Prostate gland (tissue), 2 donors: ENCODE measurements around the gene BCL3. TPM values are rescaled to one million over a fixed set of nuclear protein-coding genes. Genes with fewer than 3 reads are reported as not detected.

Experiments
- DNase-seq: peaks from one replicate; pipeline ENCODE4 v3.0.0-alpha.2; 2019; ENCODE audit warnings: low spot score
- H3K27ac ChIP-seq, 2 donors: fragments of 200-600 bp; sonication (generic); 2 replicates each; pipeline ENCODE4 v1.5.1; 2017 to 2019
- H3K27me3 ChIP-seq: fragments of 200-600 bp; sonication (generic); replicated peaks from 2 replicates; pipeline ENCODE4 v1.5.1; 2019; ENCODE audit not compliant: insufficient read depth
- H3K36me3 ChIP-seq, 2 donors: fragments of 200-600 bp; sonication (generic); 1 replicate in 1 of 2; 2 replicates in 1 of 2; pipeline versions ENCODE4 v1.5.1 to v1.8.1; 2017 to 2019
- H3K4me1 ChIP-seq: fragments of 200-600 bp; sonication (generic); replicated peaks from 2 replicates; pipeline ENCODE4 v1.5.1; 2019
- H3K4me3 ChIP-seq, 2 donors: fragments of 200-600 bp; sonication (generic); 2 replicates each; pipeline ENCODE4 v1.5.1; 2017 to 2019
- H3K9me3 ChIP-seq: fragments of 200-600 bp; sonication (generic); 2 replicates; pipeline ENCODE4 v1.5.1; 2017
- CTCF ChIP-seq, 4 experiments: fragments of 200-600 bp in 2 of 4; fragments of 450-650 bp in 2 of 4; sonication (generic) in 2 of 4; IDR thresholded peaks; 1 replicate in 3 of 4; 2 replicates in 1 of 4; pipeline ENCODE4 v1.5.1; 2016 to 2019; ENCODE audit warnings: antibody characterized with exemption in 4 of 4, mild to moderate bottlenecking in 2 of 4, moderate library complexity in 2 of 4
- POLR2A ChIP-seq: fragments of 450-650 bp; IDR thresholded peaks from one replicate; pipeline ENCODE4 v1.6.1; 2016; ENCODE audit warnings: antibody characterized with exemption, mild to moderate bottlenecking
- POLR2AphosphoS5 ChIP-seq: sonication (generic); formaldehyde crosslinking; IDR thresholded peaks from one replicate; pipeline ENCODE4 v1.6.1; 2017; ENCODE audit warnings: antibody characterized with exemption
- WGBS: methylation state at CpG from one replicate; pipeline ENCODE4 v1.1.5; 2018; 5-methylcytosine and 5-hydroxymethylcytosine counted together
- intact Hi-C: fragments of 100-400 bp; cut with DNase I; formaldehyde crosslinking; loops from one replicate; pipeline ENCODE4 v1.14.2; 2022
- total RNA-seq, 2 donors: library from RNA; depleted of rRNA; stranded (reverse); fragments of >200 nt; gene quantifications; one replicate each; pipeline ENCODE4 v1.1.0, GENCODE V29; 2016

BCL3 gene
- total RNA-seq, 2 donors from 2014 or later, result 22.6 to 44.0 TPM

GRCh38 chr19:44741258-44741731, 7.2 kb upstream of the BCL3 start:
- intact Hi-C loops, result no loop called here
- H3K27me3 ChIP-seq, result no peaks in the 10 kb centered on the region
- TF ChIP-seq POLR2AphosphoS5 (no peak), CTCF (IDR thresholded peaks at IDR 0.05) (no peak), POLR2A (no peak)
- peak overlapping the region; percentile 88 to 92 for H3K27ac ChIP-seq
- no peaks in the 10 kb centered on the region for H3K36me3 ChIP-seq
- no peaks in the 10 kb centered on the region for H3K9me3 ChIP-seq
- no peak overlapping the region for H3K4me3 ChIP-seq
- peak; percentile 63 for DNase-seq
- H3K4me1 ChIP-seq, result peaks cover 16% of the 10 kb centered on the region
- whole genome bisulfite sequencing, result 35% methylated on average over 6 of the region's 6 CpGs

- Histone ChIP-seq H3K27ac (peak overlapping the region; percentile 88 to 92), H3K36me3 (no peaks in the 10 kb centered on the region), H3K4me3 (no peak overlapping the region), H3K4me1 (peaks cover 16% of the 10 kb centered on the region), H3K27me3 (no peaks in the 10 kb centered on the region), H3K9me3 (no peaks in the 10 kb centered on the region)
- peak; percentile 99 for DNase-seq
- intact Hi-C loops, result no loop called here
- under 1% methylated on average over 13 of the region's 13 CpGs for WGBS
- TF ChIP-seq POLR2AphosphoS5, result peak; percentile 100
- no peak for TF ChIP-seq CTCF (IDR thresholded peaks at IDR 0.05)
- TF ChIP-seq POLR2A, result peak; percentile 61
Observed at GRCh38 chr19:44741841-44742329, 6.6 kb upstream of the BCL3 start.

GRCh38 chr19:44742330-44743061, 6.0 kb upstream of the BCL3 start:
- Histone ChIP-seq H3K27me3 (no peaks in the 10 kb centered on the region), H3K9me3 (no peaks in the 10 kb centered on the region), H3K4me1 (peaks cover 16% of the 10 kb centered on the region), H3K27ac (peak overlapping the region; percentile 88 to 92), H3K36me3 (no peaks in the 10 kb centered on the region), H3K4me3 (no peak overlapping the region)
- 63% methylated on average over 20 of the region's 20 CpGs for WGBS
- intact Hi-C loops, result no loop called here
- TF ChIP-seq POLR2AphosphoS5 (no peak), POLR2A (no peak), CTCF (IDR thresholded peaks at IDR 0.05) (no peak)
- DNase-seq, result no peak

GRCh38 chr19:44744871-44745332, 3.6 kb upstream of the BCL3 start:
- no peak for TF ChIP-seq POLR2A
- TF ChIP-seq POLR2AphosphoS5, result no peak
- no peak for TF ChIP-seq CTCF (IDR thresholded peaks at IDR 0.05)
- intact Hi-C loops, result no loop called here
- Histone ChIP-seq H3K36me3 (no peaks in the 10 kb centered on the region), H3K27me3 (no peaks in the 10 kb centered on the region), H3K4me3 (no peak overlapping the region), H3K27ac (peak overlapping the region; percentile 96), H3K9me3 (no peaks in the 10 kb centered on the region), H3K4me1 (peaks cover 20% of the 10 kb centered on the region)
- 65% methylated on average over 3 of the region's 3 CpGs for WGBS
- DNase-seq, result no peak
